Measurements from ENCODE around the gene KDM5B. TPM values are rescaled to one million over a fixed set of nuclear protein-coding genes. Genes with fewer than 3 reads are reported as not detected.

The KDM5B gene
- total RNA-seq, 2 experiments from 2014 or later, result 74.7 to 84.7 TPM

DNA sequence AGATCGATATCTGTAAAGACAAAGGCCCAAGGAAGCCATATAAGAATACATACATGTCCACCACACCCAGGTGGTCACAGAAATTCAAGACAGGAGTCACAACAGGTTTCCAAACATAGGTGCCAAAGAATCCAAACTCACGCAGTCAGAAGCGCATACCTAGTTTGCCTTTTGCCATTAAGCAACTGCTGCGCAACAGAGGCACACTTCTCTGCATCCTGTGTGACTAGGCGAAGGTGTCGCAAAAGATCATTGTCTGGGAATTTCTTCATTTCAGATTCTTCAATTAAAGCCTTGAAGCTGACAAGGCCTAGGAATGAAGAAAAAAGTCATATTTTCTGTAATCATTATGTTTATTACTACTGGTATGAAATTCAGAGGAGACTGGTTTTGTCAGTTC, 65.7 kb downstream of the KDM5B start:
- Mint-ChIP-seq H3K27me3 (no peaks in the 10 kb centered on the region), H3K4me1 (ENCODE audit: low read depth) (no peaks in the 10 kb centered on the region), H3K4me3 (no peak overlapping the region), H3K27ac (no peak overlapping the region), H3K36me3 (ENCODE audit: low read depth) (peaks cover 85% of the 10 kb centered on the region), H3K9me3 (no peaks in the 10 kb centered on the region)
- H3K4me1 ChIP-seq (ENCODE audit: insufficient read depth, low read length), result no peaks in the 10 kb centered on the region
- no peaks in the 10 kb centered on the region for H3K27me3 ChIP-seq (ENCODE audit: control insufficient read depth in 1 of 2, insufficient read depth in 2 of 2, low read length in 2 of 2)
- ATAC-seq (ENCODE audit: poor library complexity) (no peak), DNase-seq (no peak)
- POLR2A ChIA-PET, result no interaction called here
- CTCF ChIA-PET, result no interaction called here
- intact Hi-C loops (cut with DNase I, micrococcal nuclease), result no loop called here
- no peak overlapping the region for H3K27ac ChIP-seq (ENCODE audit: low read depth in 1 of 2, low read length in 2 of 2)
- TF ChIP-seq, protein P1, sequence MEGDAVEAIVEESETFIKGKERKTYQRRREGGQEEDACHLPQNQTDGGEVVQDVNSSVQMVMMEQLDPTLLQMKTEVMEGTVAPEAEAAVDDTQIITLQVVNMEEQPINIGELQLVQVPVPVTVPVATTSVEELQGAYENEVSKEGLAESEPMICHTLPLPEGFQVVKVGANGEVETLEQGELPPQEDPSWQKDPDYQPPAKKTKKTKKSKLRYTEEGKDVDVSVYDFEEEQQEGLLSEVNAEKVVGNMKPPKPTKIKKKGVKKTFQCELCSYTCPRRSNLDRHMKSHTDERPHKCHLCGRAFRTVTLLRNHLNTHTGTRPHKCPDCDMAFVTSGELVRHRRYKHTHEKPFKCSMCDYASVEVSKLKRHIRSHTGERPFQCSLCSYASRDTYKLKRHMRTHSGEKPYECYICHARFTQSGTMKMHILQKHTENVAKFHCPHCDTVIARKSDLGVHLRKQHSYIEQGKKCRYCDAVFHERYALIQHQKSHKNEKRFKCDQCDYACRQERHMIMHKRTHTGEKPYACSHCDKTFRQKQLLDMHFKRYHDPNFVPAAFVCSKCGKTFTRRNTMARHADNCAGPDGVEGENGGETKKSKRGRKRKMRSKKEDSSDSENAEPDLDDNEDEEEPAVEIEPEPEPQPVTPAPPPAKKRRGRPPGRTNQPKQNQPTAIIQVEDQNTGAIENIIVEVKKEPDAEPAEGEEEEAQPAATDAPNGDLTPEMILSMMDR (IDR thresholded peaks at IDR 0.05), result no peak
- no peaks in the 10 kb centered on the region for H3K9me3 ChIP-seq (ENCODE audit: control insufficient read depth in 1 of 2, insufficient read depth in 1 of 2, low read length in 2 of 2)
- H3K36me3 ChIP-seq (ENCODE audit: insufficient read depth, low read length), result peaks cover 51% of the 10 kb centered on the region
- no peak overlapping the region for H3K4me3 ChIP-seq (ENCODE audit: low read length)

DNA sequence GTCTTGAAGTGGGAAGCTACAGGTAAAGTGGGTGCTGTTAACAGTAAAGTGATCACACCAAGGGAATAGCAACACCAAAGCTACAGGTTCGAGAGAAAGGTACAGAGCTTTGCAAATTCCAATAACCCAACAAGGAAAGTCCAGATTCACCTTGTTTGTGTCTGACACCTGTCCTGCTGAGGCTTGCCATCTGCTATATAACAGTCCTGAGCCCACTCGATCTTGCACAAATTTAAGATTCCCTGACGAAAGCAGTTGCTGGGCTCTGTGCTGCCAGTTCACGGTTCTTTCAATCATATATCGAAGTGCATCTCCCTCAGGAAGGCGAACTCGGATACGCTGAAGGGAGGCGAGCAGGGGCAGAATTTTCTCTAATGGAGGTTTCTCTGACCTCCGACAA, 75.0 kb downstream of the KDM5B start:
- H3K4me1 Mint-ChIP-seq (ENCODE audit: low read depth), result no peaks in the 10 kb centered on the region
- no peak for DNase-seq
- Histone ChIP-seq H3K4me1 (ENCODE audit: insufficient read depth, low read length) (no peaks in the 10 kb centered on the region), H3K27me3 (ENCODE audit: control insufficient read depth in 1 of 2, insufficient read depth in 2 of 2, low read length in 2 of 2) (no peaks in the 10 kb centered on the region), H3K4me3 (ENCODE audit: low read length) (no peak overlapping the region), H3K27ac (ENCODE audit: low read depth in 1 of 2, low read length in 2 of 2) (no peak overlapping the region), H3K9me3 (ENCODE audit: control insufficient read depth in 1 of 2, insufficient read depth in 1 of 2, low read length in 2 of 2) (no peaks in the 10 kb centered on the region), H3K36me3 (ENCODE audit: insufficient read depth, low read length) (peaks cover 80% of the 10 kb centered on the region)
- H3K36me3 Mint-ChIP-seq (ENCODE audit: low read depth), result peaks cover 98% of the 10 kb centered on the region
- POLR2A ChIA-PET, result no interaction called here
- H3K27ac Mint-ChIP-seq, result no peak overlapping the region
- H3K4me3 Mint-ChIP-seq, result no peak overlapping the region
- CTCF ChIA-PET, result no interaction called here
- no peak for ATAC-seq (ENCODE audit: poor library complexity)
- H3K27me3 Mint-ChIP-seq, result no peaks in the 10 kb centered on the region
- intact Hi-C loops (cut with DNase I, micrococcal nuclease), result no loop called here
- TF ChIP-seq, protein P1 (IDR thresholded peaks at IDR 0.05), result no peak
- H3K9me3 Mint-ChIP-seq, result no peaks in the 10 kb centered on the region

DNA sequence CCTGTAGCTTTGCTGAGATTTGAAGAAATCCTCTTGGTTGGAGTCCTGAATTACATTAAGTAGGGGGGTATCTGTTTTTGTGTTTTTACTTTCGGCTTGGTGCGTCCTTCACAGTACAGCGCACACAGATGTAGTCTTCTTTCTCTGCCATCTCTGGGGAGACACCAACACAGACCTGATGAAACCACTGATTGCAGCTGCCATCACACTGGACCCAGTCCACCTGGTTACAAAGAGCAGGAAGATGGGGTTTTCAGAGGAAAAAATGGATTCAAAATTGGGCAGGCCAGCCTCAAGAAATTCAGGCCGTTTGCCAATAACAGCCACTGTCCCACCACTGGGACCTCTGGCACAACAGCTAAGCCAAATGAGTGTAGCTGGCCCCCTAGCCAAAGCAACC, 79.3 kb downstream of the KDM5B start:
- no peaks in the 10 kb centered on the region for H3K27me3 Mint-ChIP-seq
- no peaks in the 10 kb centered on the region for H3K4me1 Mint-ChIP-seq (ENCODE audit: low read depth)
- H3K9me3 Mint-ChIP-seq, result no peaks in the 10 kb centered on the region
- ChIA-PET CTCF (interaction anchor here (2.4 kb wide), 1 partner anchor 9 kb away, joined by 7 read pairs; no protein-coding TSS in a partner anchor), POLR2A (no interaction called here)
- H3K36me3 ChIP-seq (ENCODE audit: insufficient read depth, low read length), result peaks cover 68% of the 10 kb centered on the region
- no peak overlapping the region for H3K4me3 ChIP-seq (ENCODE audit: low read length)
- no peak overlapping the region for H3K27ac ChIP-seq (ENCODE audit: low read depth in 1 of 2, low read length in 2 of 2)
- DNase-seq, result no peak
- no peak for ATAC-seq (ENCODE audit: poor library complexity)
- no peaks in the 10 kb centered on the region for H3K9me3 ChIP-seq (ENCODE audit: control insufficient read depth in 1 of 2, insufficient read depth in 1 of 2, low read length in 2 of 2)
- no peak overlapping the region for H3K4me3 Mint-ChIP-seq
- no peaks in the 10 kb centered on the region for H3K4me1 ChIP-seq (ENCODE audit: insufficient read depth, low read length)
- TF ChIP-seq, protein P1 (IDR thresholded peaks at IDR 0.05), result no peak
- intact Hi-C loops (cut with DNase I, micrococcal nuclease), result no loop called here
- H3K27me3 ChIP-seq (ENCODE audit: control insufficient read depth in 1 of 2, insufficient read depth in 2 of 2, low read length in 2 of 2), result no peaks in the 10 kb centered on the region
- peaks cover 85% of the 10 kb centered on the region for H3K36me3 Mint-ChIP-seq (ENCODE audit: low read depth)
- H3K27ac Mint-ChIP-seq, result no peak overlapping the region

All from CD4-positive, alpha-beta T cell (primary cell).